CD4-positive, alpha-beta T cell treated with Interleukin-6 at 100 ng/mL for 8 hours (primary cell): ENCODE results near the gene ATP6V0C.

Experiments used
- DNase-seq: peaks from one replicate; pipeline ENCODE4 v3.0.0-alpha.2; 2020; ENCODE audit warnings: mixed read lengths, low spot score

ATP6V0C gene

GRCh38 chr16:2490190-2491105 lies 23.3 kb upstream of the ATP6V0C start:
- no peak for DNase-seq

- no peak for DNase-seq
These were observed 21.5 kb upstream of the ATP6V0C start for GRCh38 chr16:2492292-2492691.

GRCh38 chr16:2493605-2494004 lies 20.1 kb upstream of the ATP6V0C start:
- no peak for DNase-seq

GRCh38 chr16:2494616-2495015 lies 19.1 kb upstream of the ATP6V0C start:
- DNase-seq = no peak

- no peak for DNase-seq
These were observed 18.7 kb upstream of the ATP6V0C start for GRCh38 chr16:2495041-2495440.

GRCh38 chr16:2496223-2497115 lies 17.3 kb upstream of the ATP6V0C start:
- DNase-seq = no peak

- no peak for DNase-seq
These were observed 16.6 kb upstream of the ATP6V0C start for GRCh38 chr16:2497116-2497630.

GRCh38 chr16:2497695-2498484 lies 15.9 kb upstream of the ATP6V0C start:
- DNase-seq = no peak

GRCh38 chr16:2498531-2499253 lies 15.1 kb upstream of the ATP6V0C start:
- DNase-seq = no peak

- no peak for DNase-seq
These were observed 14.3 kb upstream of the ATP6V0C start for GRCh38 chr16:2499454-2499853.

GRCh38 chr16:2499890-2500429 lies 13.8 kb upstream of the ATP6V0C start:
- DNase-seq = no peak

GRCh38 chr16:2500430-2500917 lies 13.3 kb upstream of the ATP6V0C start:
- DNase-seq = no peak

GRCh38 chr16:2500918-2501750 lies 12.6 kb upstream of the ATP6V0C start:
- peak; percentile 74 for DNase-seq

- DNase-seq = no peak
These were observed 11.5 kb upstream of the ATP6V0C start for GRCh38 chr16:2501946-2502895.

GRCh38 chr16:2505695-2506094 lies 8.1 kb upstream of the ATP6V0C start:
- no peak for DNase-seq

GRCh38 chr16:2507052-2507659 lies 6.6 kb upstream of the ATP6V0C start:
- DNase-seq = peak; percentile 0

- peak; percentile 0 for DNase-seq
These were observed 6.1 kb upstream of the ATP6V0C start for GRCh38 chr16:2507665-2508064.
